Upper lobe of left lung (tissue), 4 donors: ENCODE measurements around the gene SMAD2.

Experiments
- CTCF ChIP-seq, 6 experiments: fragments of 450-650 bp in 4 of 6; fragments of 200-600 bp in 2 of 6; sonication (generic) in 2 of 6; IDR thresholded peaks; one replicate each; pipeline ENCODE4 v1.5.1; 2016 to 2019; ENCODE audit warnings: antibody characterized with exemption in 6 of 6
- POLR2A ChIP-seq, 4 donors: fragments of 450-650 bp; IDR thresholded peaks; one replicate each; pipeline ENCODE4 v1.5.1; 2016 to 2017; ENCODE audit warnings: antibody characterized with exemption in 4 of 4, mild to moderate bottlenecking in 2 of 4
- POLR2AphosphoS5 ChIP-seq, 2 donors: sonication (generic); formaldehyde crosslinking; IDR thresholded peaks; one replicate each; pipeline ENCODE4 v1.5.1; 2017; ENCODE audit warnings: antibody characterized with exemption in 2 of 2

GRCh38 chr18:47968721-47969120, 38.3 kb upstream of the SMAD2 start:
- no peak for TF ChIP-seq POLR2AphosphoS5 (IDR thresholded peaks at IDR 0.05)
- no peak for TF ChIP-seq CTCF (IDR thresholded peaks at IDR 0.05)
- no peak for TF ChIP-seq POLR2A (IDR thresholded peaks at IDR 0.05)
